ENCODE measurements around the gene AQR. TPM values are rescaled to one million over a fixed set of nuclear protein-coding genes. Genes with fewer than 3 reads are reported as not detected.

AQR gene
- total RNA-seq, 8 experiments from 2014 or later = 14.9 to 46.9 (median 19.5) TPM

GRCh38 chr15:34802803-34803750 lies 166.5 kb downstream of the AQR start:
- in situ Hi-C loops (cut with MboI; ENCODE audit: low pct_unique_long_range_greater_than_20kb in 2 of 9, low sequenced_read_pairs in 9 of 9, unreplicated experiment in 9 of 9) = loop anchor here in 1 of 9 experiments (25.0 kb wide), 1 partner anchor 91 kb away; no protein-coding TSS in a partner anchor
- Histone ChIP-seq H3K4me1 (replicated peaks in 1 of 2) (peaks cover 0 to 9% of the 10 kb centered on the region in 2 donors), H3K4me3 (no peak overlapping the region), H3K27ac (no peak overlapping the region)
- 78 to 100% (median 96%) methylated on average over 1 to 7 of the region's 7 CpGs; no CpG with 5 or more reads in 1 of the 10 experiments for WGBS, 10 experiments
- ATAC-seq (replicated peaks in 6 of 8) = no peak

DNA sequence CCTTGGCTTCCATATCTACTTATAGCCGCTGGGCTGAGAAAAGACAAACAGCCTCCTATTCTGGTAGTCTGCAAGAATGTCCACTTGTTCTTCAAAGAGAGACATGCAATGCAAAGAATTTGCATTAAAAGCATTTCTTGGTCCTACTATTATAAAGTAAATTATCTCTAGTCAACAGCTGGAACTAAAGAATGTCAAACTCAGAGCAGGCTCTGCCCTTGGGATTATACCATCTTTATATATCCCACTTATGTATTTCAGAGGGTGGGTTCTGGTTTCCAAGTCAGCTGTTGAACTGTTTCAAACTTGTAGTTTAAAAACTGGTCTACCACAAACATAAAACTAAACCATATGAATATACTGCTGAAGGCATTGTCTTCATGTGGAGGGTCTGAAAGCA lies 167.2 kb downstream of the AQR start:
- no peak for ATAC-seq (replicated peaks in 6 of 8)
- peaks cover 0 to 9% of the 10 kb centered on the region in 2 donors for H3K4me1 ChIP-seq (replicated peaks in 1 of 2)
- no peak overlapping the region for H3K4me3 ChIP-seq
- WGBS, 10 experiments = 43 to 100% (median 82%) methylated on average over 1 of the region's 1 CpG; no CpG with 5 or more reads in 2 of the 10 experiments
- H3K27ac ChIP-seq = no peak overlapping the region
- in situ Hi-C loops (cut with MboI; ENCODE audit: low pct_unique_long_range_greater_than_20kb in 2 of 9, low sequenced_read_pairs in 9 of 9, unreplicated experiment in 9 of 9) = loop anchor here in 1 of 9 experiments (25.0 kb wide), 1 partner anchor 90 kb away; no protein-coding TSS in a partner anchor

Other genes starting within 250 kb of the AQR start
- 1 to 10 TPM in 5 of 8 experiments, under 1 TPM in 2, not detected in 1; 0.42 to 7.2 (median 3.0) TPM for gene GJD2, start 214.7 kb downstream of the AQR start, total RNA-seq
- gene ACTC1, start 174.2 kb downstream of the AQR start, total RNA-seq = 1 to 10 TPM in 2 of 8 experiments, under 1 TPM in 3, not detected in 3; 0.22 to 1.4 (median 0.47) TPM
- 100 to 1,000 TPM in 1 of 8 experiments, 10 to 100 TPM in 7; 30.4 to 107 (median 43.8) TPM for gene ZNF770, start 18.5 kb upstream of the AQR start, total RNA-seq
- gene NANOGP8, start 115.6 kb upstream of the AQR start, total RNA-seq = 1 to 10 TPM in 2 of 8 experiments, under 1 TPM in 2, not detected in 4; 0.87 to 1.1 (median 0.97) TPM

Measured in motor neuron (in vitro differentiated cells).